PC-3 (cell line): Measurements from ENCODE around the gene ZFP69B. TPM values are rescaled to one million over a fixed set of nuclear protein-coding genes. Genes with fewer than 3 reads are reported as not detected.
A peak's percentile ranks its signal among the peaks of the same experiment; 100 is the strongest.

Experiments
- ATAC-seq: fragments of 200-7000 bp; cut with Tn5 transposase; 2 replicates; pipeline ENCODE4 v1.9.1; 2020; ENCODE audit warnings: mild to moderate bottlenecking, moderate library complexity
- BruUV-seq: library from RNA; stranded (reverse); fragments of 400-500 nt; replicated peaks from 2 replicates; lab custom pipeline; 2021; lab: Mats Ljungman, UMichigan
- CTCF ChIA-PET: fragments of 300-600 bp; sonication (Branson Sonifier 250); formaldehyde crosslinking; loops from one replicate; lab custom pipeline; 2022; ENCODE audit warnings: antibody characterized with exemption; lab: Charles Lee
- POLR2A ChIA-PET: fragments of 300-600 bp; sonication (Branson Sonifier 250); formaldehyde crosslinking; loops from one replicate; lab custom pipeline; 2022; ENCODE audit warnings: antibody characterized with exemption; ENCODE audit not compliant: unreplicated experiment; lab: Charles Lee
- DNase-seq: peaks from one replicate; pipeline ENCODE4 v3.0.0-alpha.2; 2015
- H2AFZ ChIP-seq: fragments of 300-600 bp; sonication (generic); 2 replicates; pipeline ENCODE4 v1.6.0; 2016; ENCODE audit warnings: antibody characterized with exemption, low read length
- H3F3A ChIP-seq: fragments of 300-600 bp; sonication (generic); one replicate; pipeline ENCODE4 v1.6.0; 2017; ENCODE audit warnings: antibody characterized with exemption, low read length, control low read depth, mild to moderate bottlenecking; ENCODE audit not compliant: unreplicated experiment
- H3K27ac ChIP-seq: fragments of 300-600 bp; sonication (generic); 2 replicates; pipeline ENCODE4 v1.5.1; 2016; ENCODE audit warnings: mild to moderate bottlenecking, low read length
- H3K27me3 ChIP-seq: fragments of 300-600 bp; sonication (generic); 2 replicates; pipeline ENCODE4 v1.6.1; 2016; ENCODE audit warnings: low read length, mixed read lengths
- H3K36me3 ChIP-seq: fragments of 300-600 bp; sonication (generic); 2 replicates; pipeline ENCODE4 v1.6.1; 2016; ENCODE audit warnings: low read depth, mixed run types, low read length, mixed read lengths
- H3K4me1 ChIP-seq: fragments of 300-600 bp; sonication (generic); 2 replicates; pipeline ENCODE4 v1.5.1; 2016; ENCODE audit warnings: low read length; ENCODE audit not compliant: insufficient read depth
- H3K4me2 ChIP-seq: fragments of 300-600 bp; sonication (generic); 2 replicates; pipeline ENCODE4 v1.6.0; 2016; ENCODE audit warnings: low read length
- H3K4me3 ChIP-seq: fragments of 300-600 bp; sonication (generic); 2 replicates; pipeline ENCODE4 v1.5.1; 2016; ENCODE audit warnings: mild to moderate bottlenecking, low read length, mixed read lengths
- H3K79me2 ChIP-seq: fragments of 300-600 bp; sonication (generic); 2 replicates; pipeline ENCODE4 v1.6.1; 2017; ENCODE audit warnings: low read length, mixed read lengths
- H3K9ac ChIP-seq: fragments of 300-600 bp; sonication (generic); 2 replicates; pipeline ENCODE4 v1.6.0; 2016; ENCODE audit warnings: mild to moderate bottlenecking, low read length
- H3K9me2 ChIP-seq: fragments of 300-600 bp; sonication (generic); replicated peaks from 2 replicates; pipeline ENCODE4 v1.6.1; 2016; ENCODE audit warnings: mixed run types, low read length, mixed read lengths
- H3K9me3 ChIP-seq: fragments of 300-600 bp; sonication (generic); 2 replicates; pipeline ENCODE4 v1.6.1; 2016; ENCODE audit warnings: low read length, mixed read lengths
- H4K20me1 ChIP-seq: fragments of 300-600 bp; sonication (generic); 2 replicates; pipeline ENCODE4 v1.6.1; 2016; ENCODE audit warnings: low read length, mixed read lengths
- EZH2 ChIP-seq: fragments of 300-600 bp; sonication (generic); IDR thresholded peaks from one replicate; pipeline ENCODE4 v1.6.1; 2017; ENCODE audit warnings: antibody characterized with exemption, mild to moderate bottlenecking, low read length; ENCODE audit not compliant: unreplicated experiment
- EZH2phosphoT487 ChIP-seq: fragments of 300-600 bp; sonication (generic); IDR thresholded peaks from 2 replicates; pipeline ENCODE4 v1.6.1; 2018; ENCODE audit warnings: mild to moderate bottlenecking, antibody characterized with exemption, low read length, borderline replicate concordance
- intact Hi-C: fragments of 100-400 bp; cut with micrococcal nuclease; formaldehyde crosslinking; loops from 2 replicates; pipeline ENCODE4 v1.9.0; 2023
- total RNA-seq: library from RNA; depleted of rRNA; stranded (reverse); fragments of >200 nt; gene quantifications from 2 replicates; pipeline ENCODE4 v1.2.3, GENCODE V29; 2014
- TF ChIP-seq, protein P1 (sequence below): fragments of 300-600 bp; sonication (generic); conservative IDR thresholded peaks from 2 replicates; pipeline ENCODE4 v1.5.1; 2017; ENCODE audit warnings: antibody characterized with exemption, low read depth, mild to moderate bottlenecking, low read length

Gene ZFP69B
- total RNA-seq, 1 experiment from 2014 or later: 2.5 TPM

- DNase-seq (peak; percentile 55), ATAC-seq (no peak)
- peaks cover 7% of the 10 kb centered on the region; the same call in 1 of the 2 replicates for H3K4me1 ChIP-seq
- no peaks in the 10 kb centered on the region for H3K9me2 ChIP-seq
- no peaks in the 10 kb centered on the region for H4K20me1 ChIP-seq
- H3K36me3 ChIP-seq: peaks cover 46% of the 10 kb centered on the region
- H3K4me3 ChIP-seq: no peak overlapping the region
- TF ChIP-seq, protein P1, sequence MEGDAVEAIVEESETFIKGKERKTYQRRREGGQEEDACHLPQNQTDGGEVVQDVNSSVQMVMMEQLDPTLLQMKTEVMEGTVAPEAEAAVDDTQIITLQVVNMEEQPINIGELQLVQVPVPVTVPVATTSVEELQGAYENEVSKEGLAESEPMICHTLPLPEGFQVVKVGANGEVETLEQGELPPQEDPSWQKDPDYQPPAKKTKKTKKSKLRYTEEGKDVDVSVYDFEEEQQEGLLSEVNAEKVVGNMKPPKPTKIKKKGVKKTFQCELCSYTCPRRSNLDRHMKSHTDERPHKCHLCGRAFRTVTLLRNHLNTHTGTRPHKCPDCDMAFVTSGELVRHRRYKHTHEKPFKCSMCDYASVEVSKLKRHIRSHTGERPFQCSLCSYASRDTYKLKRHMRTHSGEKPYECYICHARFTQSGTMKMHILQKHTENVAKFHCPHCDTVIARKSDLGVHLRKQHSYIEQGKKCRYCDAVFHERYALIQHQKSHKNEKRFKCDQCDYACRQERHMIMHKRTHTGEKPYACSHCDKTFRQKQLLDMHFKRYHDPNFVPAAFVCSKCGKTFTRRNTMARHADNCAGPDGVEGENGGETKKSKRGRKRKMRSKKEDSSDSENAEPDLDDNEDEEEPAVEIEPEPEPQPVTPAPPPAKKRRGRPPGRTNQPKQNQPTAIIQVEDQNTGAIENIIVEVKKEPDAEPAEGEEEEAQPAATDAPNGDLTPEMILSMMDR: no peak
- TF ChIP-seq EZH2phosphoT487 (no peak), EZH2 (no peak)
- CTCF ChIA-PET: interaction anchor here (0.6 kb wide), 1 partner anchor 30 kb away, joined by 3 read pairs; no protein-coding TSS in a partner anchor
- no peaks in the 10 kb centered on the region for H3F3A ChIP-seq
- H3K27ac ChIP-seq: no peak overlapping the region
- no peaks in the 10 kb centered on the region for H3K9me3 ChIP-seq
- POLR2A ChIA-PET: no interaction called here
- no peak overlapping the region for H3K9ac ChIP-seq
- no peaks in the 10 kb centered on the region for H3K79me2 ChIP-seq
- no peak overlapping the region for H3K4me2 ChIP-seq
- intact Hi-C loops: no loop called here
- H3K27me3 ChIP-seq: no peaks in the 10 kb centered on the region
- no TSS peak for BruUV-seq
- no peak overlapping the region for H2AFZ ChIP-seq
Observed at GRCh38 chr1:40421431-40422384, 28.6 kb upstream of the ZFP69B start.

GRCh38 chr1:40422630-40423263, 27.5 kb upstream of the ZFP69B start:
- no peak overlapping the region for H3K4me2 ChIP-seq
- no peaks in the 10 kb centered on the region for H4K20me1 ChIP-seq
- no peak overlapping the region for H2AFZ ChIP-seq
- no peak overlapping the region for H3K9ac ChIP-seq
- intact Hi-C loops: no loop called here
- ATAC-seq (no peak), DNase-seq (no peak)
- no peak overlapping the region for H3K27ac ChIP-seq
- ChIA-PET CTCF (no interaction called here), POLR2A (no interaction called here)
- TF ChIP-seq EZH2 (no peak), EZH2phosphoT487 (no peak)
- TF ChIP-seq, protein P1: no peak
- H3K4me3 ChIP-seq: no peak overlapping the region
- H3K27me3 ChIP-seq: no peaks in the 10 kb centered on the region
- H3K36me3 ChIP-seq: peaks cover 36% of the 10 kb centered on the region
- no peaks in the 10 kb centered on the region for H3K9me2 ChIP-seq
- no TSS peak for BruUV-seq
- H3K4me1 ChIP-seq: peaks cover 7% of the 10 kb centered on the region; the same call in 1 of the 2 replicates
- H3F3A ChIP-seq: no peaks in the 10 kb centered on the region
- no peaks in the 10 kb centered on the region for H3K9me3 ChIP-seq
- H3K79me2 ChIP-seq: no peaks in the 10 kb centered on the region
